ENCODE measurements around the gene GFOD2.

GRCh38 chr16:67750466-67750865 lies 31.4 kb upstream of the GFOD2 start:
- TF ChIP-seq CTCF (IDR thresholded peaks at IDR 0.05; ENCODE audit: insufficient read depth, low read depth, low read length) (no peak), EZH2 (IDR thresholded peaks at IDR 0.05; ENCODE audit: insufficient read depth, low read length) (no peak)

Measured in astrocyte (in vitro differentiated cells and primary cell).